Heart left ventricle (tissue), 16 donors: ENCODE results near the gene FAAP24. TPM values are rescaled to one million over a fixed set of nuclear protein-coding genes. Genes with fewer than 3 reads are reported as not detected.
"Not testable (repeated sequence)": the region's sequence is repeated elsewhere in the genome, so short reads cannot be mapped to it uniquely, and the experiment has no call there.

Experiments
- ATAC-seq, 4 donors: fragments of 200-7000 bp; cut with Tn5 transposase; one replicate each; pipeline ENCODE4 v1.9.1; 2020 to 2022; ENCODE audit warnings: moderate library complexity in 4 of 4, mild to moderate bottlenecking in 3 of 4, moderate number of reproducible peaks in 1 of 4
- DNase-seq, 5 donors: peaks; one replicate each; pipeline ENCODE4 v3.0.0-alpha.2; 2020
- H3K27ac ChIP-seq, 12 donors: fragments of 200-600 bp; sonication (generic) in 4 of 12; one replicate each; pipeline versions ENCODE4 v1.5.0 to v1.8.0; 2016 to 2022; ENCODE audit warnings: mild to moderate bottlenecking in 2 of 12
- H3K27me3 ChIP-seq, 9 donors: fragments of 200-600 bp; sonication (generic) in 2 of 9; one replicate each; pipeline versions ENCODE4 v1.5.1 to v1.8.0; 2016 to 2022; ENCODE audit warnings: mild to moderate bottlenecking in 3 of 9
- H3K36me3 ChIP-seq, 9 donors: fragments of 200-600 bp; sonication (generic) in 2 of 9; one replicate each; pipeline versions ENCODE4 v1.5.0 to v1.8.0; 2018 to 2022; ENCODE audit warnings: mild to moderate bottlenecking in 2 of 9
- H3K4me1 ChIP-seq, 12 donors: fragments of 200-600 bp; sonication (generic) in 4 of 12; one replicate each; pipeline versions ENCODE4 v1.5.0 to v1.8.0; 2016 to 2022; ENCODE audit warnings: mild to moderate bottlenecking in 3 of 12
- H3K4me3 ChIP-seq, 12 donors: fragments of 200-600 bp; sonication (generic) in 4 of 12; one replicate each; pipeline versions ENCODE4 v1.5.0 to v1.8.0; 2017 to 2022; ENCODE audit warnings: mild to moderate bottlenecking in 9 of 12, moderate library complexity in 4 of 12
- H3K9me3 ChIP-seq, 12 donors: fragments of 200-600 bp; sonication (generic) in 4 of 12; one replicate each; pipeline versions ENCODE4 v1.5.0 to v1.8.0; 2016 to 2022; ENCODE audit warnings: mild to moderate bottlenecking in 1 of 12
- CTCF ChIP-seq, 12 donors: fragments of 200-600 bp; sonication (generic) in 4 of 12; IDR thresholded peaks; one replicate each; pipeline versions ENCODE4 v1.5.0 to v1.8.0; 2018 to 2022; ENCODE audit warnings: antibody characterized with exemption in 12 of 12, mild to moderate bottlenecking in 5 of 12
- POLR2A ChIP-seq, 2 donors: fragments of 450-650 bp; IDR thresholded peaks; one replicate each; pipeline ENCODE4 v1.6.1; 2017; ENCODE audit warnings: antibody characterized with exemption in 2 of 2, mild to moderate bottlenecking in 2 of 2, moderate library complexity in 2 of 2
- WGBS, 4 donors: extraction: QIAGEN DNeasy Blood & Tissue Kit in 2 of 4; methylation state at CpG; one replicate each; pipeline versions ENCODE4 v1.1.5 to v1.1.7; 2013 to 2018; 5-methylcytosine and 5-hydroxymethylcytosine counted together
- intact Hi-C, 10 donors: fragments of 100-400 bp; cut with DNase I; formaldehyde crosslinking; loops; one replicate each; pipeline versions ENCODE4 v1.11.1 to v1.14.2; 2022
- polyA plus RNA-seq, 2 donors: library from polyadenylated mRNA; stranded (reverse); fragments of 200-250 nt; gene quantifications; one replicate each; pipeline ENCODE4 v1.2.3, GENCODE V29; 2013
- total RNA-seq, 9 donors: library from RNA; depleted of rRNA in 2 of 9; stranded (reverse); fragments of >200 nt in 2 of 9; fragmentation: NEBNext Ultra II Directional in 3 of 9; extraction: Animal tissue kit (Norgen Biotek cat#: 25700) in 3 of 9; gene quantifications; one replicate each; pipeline versions ENCODE4 v1.1.0 to v1.2.4, GENCODE V29; 2016 to 2023
- donor health status: ischemic (EF 13 %, LVEDD 7.1; RV severe dilation, severe dysfunction).
- donor health status: healthy with polysubstance abuse.
- donor health status: DM: no; HTN: yes; CAD: no.
- donor health status: DM: no; HTN: no; CAD: no.
- donor health status: ischemic (EF 25% LVEDD 6.9; RV normal size, moderate dysfunction).
- donor health status: ischemic (EF 25% LVEDD 5.7; RV mildly dilated, moderate dysfunction).
- donor health status: healthy.
- donor health status: DM: yes; HTN: yes; CAD: no.
- donor health status: ischemic (EF 35%, LVEDD 5.7; RV mildly dilated, moderate dysfunction).
- donor health status: nonischemic (EF 11% LVEDD 7.7; RV severe dilation, severe dysfunction).
- donor health status: DM: yes; HTN: yes; CAD: no.
- donor health status: PGD.
- donor health status: ischemic (EF 29% LVEDD 5.4; RV normal size, mild dysfunction).
- donor health status: nonischemic (EF 23%, LVEDD 6.1; RV moderate dilation, normal function).

The FAAP24 gene
- total and polyA plus RNA-seq, 11 donors = 0.25 to 2.6 (median 0.67) TPM; not detected in 3

GRCh38 chr19:32988724-32989123 is 16.7 kb downstream of the FAAP24 start:
- peaks cover 0 to 4% (median 0%) of the 10 kb centered on the region in 9 donors for H3K36me3 ChIP-seq
- H3K9me3 ChIP-seq = no peaks in the 10 kb centered on the region
- TF ChIP-seq CTCF (IDR thresholded peaks at IDR 0.05) (no peak), POLR2A (IDR thresholded peaks at IDR 0.05) (no peak)
- intact Hi-C loops = no loop called here
- WGBS, 4 donors = 72 to 77% (median 76%) methylated on average over 5 of the region's 5 CpGs
- DNase-seq = no peak
- no peaks in the 10 kb centered on the region for H3K27me3 ChIP-seq
- H3K27ac ChIP-seq = no peak overlapping the region
- H3K4me3 ChIP-seq = no peak overlapping the region
- H3K4me1 ChIP-seq = no peaks in the 10 kb centered on the region
- no peak for ATAC-seq

- H3K4me3 ChIP-seq, ATAC-seq, H3K4me1 ChIP-seq, H3K27ac ChIP-seq, H3K9me3 ChIP-seq, intact Hi-C loops, H3K36me3 ChIP-seq, DNase-seq, H3K27me3 ChIP-seq: not testable (repeated sequence)
- WGBS, 4 donors = 73 to 84% (median 81%) methylated on average over 8 to 17 of the region's 17 CpGs
These were observed 23.9 kb downstream of the FAAP24 start for GRCh38 chr19:32995966-32996365.

DNA sequence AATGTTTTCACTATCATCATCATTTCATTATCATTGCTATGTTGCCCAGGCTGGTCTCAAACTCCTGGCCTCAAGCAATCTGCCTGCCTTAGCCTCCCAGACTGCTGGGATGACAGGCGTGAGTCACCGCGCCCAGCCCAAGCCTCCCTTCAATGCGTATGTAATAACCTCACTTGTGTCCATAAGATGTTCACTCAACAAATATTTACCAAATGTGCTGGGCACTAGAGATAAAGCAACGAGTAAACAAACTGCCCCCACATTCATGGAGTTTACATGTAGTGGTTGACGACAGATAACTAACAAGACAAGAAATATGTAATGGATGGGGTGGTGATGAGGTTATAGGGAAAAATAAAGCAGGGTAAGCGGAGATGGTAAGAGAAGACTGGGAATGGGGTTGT is 25.0 kb downstream of the FAAP24 start:
- intact Hi-C loops, H3K4me1 ChIP-seq, H3K9me3 ChIP-seq, H3K27ac ChIP-seq, H3K27me3 ChIP-seq, ATAC-seq, H3K36me3 ChIP-seq, DNase-seq, H3K4me3 ChIP-seq: not testable (repeated sequence)
- WGBS, 4 donors = 67 to 75% (median 72%) methylated on average over 7 of the region's 7 CpGs

- no peak for ATAC-seq
- no peak overlapping the region for H3K27ac ChIP-seq
- no peaks in the 10 kb centered on the region for H3K9me3 ChIP-seq
- WGBS, 4 donors = 86 to 94% (median 92%) methylated on average over 14 of the region's 14 CpGs
- no peak for DNase-seq
- TF ChIP-seq CTCF (IDR thresholded peaks at IDR 0.05) (no peak), POLR2A (IDR thresholded peaks at IDR 0.05) (no peak)
- H3K27me3 ChIP-seq = no peaks in the 10 kb centered on the region
- H3K4me3 ChIP-seq = no peak overlapping the region
- H3K36me3 ChIP-seq = no peaks in the 10 kb centered on the region
- no peaks in the 10 kb centered on the region for H3K4me1 ChIP-seq
- intact Hi-C loops = no loop called here
These were observed 25.8 kb downstream of the FAAP24 start for GRCh38 chr19:32997716-32998355.

DNA sequence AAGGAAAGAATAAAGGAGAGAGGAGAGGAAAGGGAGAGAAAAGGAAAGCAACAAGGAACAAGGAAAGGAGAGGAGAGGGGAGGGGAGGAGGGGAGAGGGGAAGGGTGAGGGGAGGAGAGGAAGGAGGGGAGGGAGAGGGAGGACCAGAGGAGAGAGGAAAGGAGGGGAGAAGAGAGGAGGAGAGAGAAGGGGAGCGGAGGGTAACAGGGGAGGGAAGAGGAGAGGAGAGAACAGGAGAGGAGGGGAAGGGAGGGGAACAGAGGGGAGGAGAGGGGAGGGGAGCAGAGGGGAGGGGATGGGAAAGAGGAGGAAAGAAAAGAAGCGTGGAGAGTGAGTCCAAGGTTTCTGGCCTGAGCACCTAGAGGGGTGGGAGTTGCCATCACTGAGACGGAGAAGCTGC is 26.7 kb downstream of the FAAP24 start:
- H3K27me3 ChIP-seq = no peaks in the 10 kb centered on the region
- ATAC-seq = no peak
- intact Hi-C loops = no loop called here
- no peaks in the 10 kb centered on the region for H3K36me3 ChIP-seq
- no peaks in the 10 kb centered on the region for H3K4me1 ChIP-seq
- H3K9me3 ChIP-seq = no peaks in the 10 kb centered on the region
- no peak overlapping the region for H3K4me3 ChIP-seq
- WGBS, 4 donors = 75 to 82% (median 79%) methylated on average over 3 of the region's 3 CpGs
- H3K27ac ChIP-seq = no peak overlapping the region
- TF ChIP-seq CTCF (IDR thresholded peaks at IDR 0.05) (no peak), POLR2A (IDR thresholded peaks at IDR 0.05) (no peak)
- no peak for DNase-seq
